H1 (cell line): ENCODE data around the gene SZT2. TPM values are rescaled to one million over a fixed set of nuclear protein-coding genes. Genes with fewer than 3 reads are reported as not detected.

Experiments used
- CHD2 ChIP-seq: IDR thresholded peaks from 2 replicates; pipeline ENCODE4 v1.6.1; 2012; ENCODE audit warnings: low read length, improper control_type of control experiment
- CHD7 ChIP-seq: fragments of 300-600 bp; sonication (generic); IDR thresholded peaks from 2 replicates; pipeline ENCODE4 v1.7.1; 2012; ENCODE audit warnings: low read length, moderate library complexity, mild to moderate bottlenecking, inconsistent platforms; ENCODE audit not compliant: insufficient replicate concordance
- HDAC6 ChIP-seq: IDR thresholded peaks from one replicate; pipeline ENCODE4 v1.7.1; 2012; ENCODE audit warnings: low read depth, mild to moderate bottlenecking, inconsistent platforms, low read length, moderate library complexity
- KDM1A ChIP-seq: fragments of 200-600, 300-600 bp; sonication (generic); IDR thresholded peaks from 2 replicates; pipeline ENCODE4 v1.7.1; 2016; ENCODE audit warnings: mild to moderate bottlenecking, low read length, borderline replicate concordance
- NRF1 ChIP-seq: IDR thresholded peaks from 2 replicates; pipeline ENCODE4 v1.6.1; 2011; ENCODE audit warnings: mild to moderate bottlenecking, low read depth, low read length, improper control_type of control experiment
- RAD21 ChIP-seq, 2 experiments: IDR thresholded peaks in 1 of 2; conservative IDR thresholded peaks in 1 of 2; 2 replicates each; pipeline ENCODE4 v1.6.1; 2011; ENCODE audit warnings: low read depth in 2 of 2, low read length in 2 of 2, improper control_type of control experiment in 1 of 2, inconsistent platforms in 1 of 2, mild to moderate bottlenecking in 1 of 2, moderate library complexity in 1 of 2
- SIX5 ChIP-seq: IDR thresholded peaks from 2 replicates; pipeline ENCODE4 v1.6.1; 2011; ENCODE audit warnings: mild to moderate bottlenecking, low read depth, low read length
- polyA plus RNA-seq, 7 experiments: library from polyadenylated mRNA; depleted of rRNA in 3 of 7; stranded (reverse) in 5 of 7; unstranded in 2 of 7; fragments of >200 nt in 5 of 7; fragments of 200-250 nt in 2 of 7; gene quantifications; 1 replicate in 5 of 7; 2 replicates in 1 of 7; 4 replicates in 1 of 7; pipeline versions ENCODE4 v1.2.1 to v1.2.3, GENCODE V29; 2011 to 2013; ENCODE audit warnings: missing spikeins in 2 of 7, mixed read lengths in 2 of 7
- total RNA-seq: library from RNA; stranded (reverse); fragmentation: NEBNext Ultra II Directional; extraction: Animal tissue kit (Norgen Biotek cat#: 25700); gene quantifications from 2 replicates; pipeline ENCODE4 v1.2.1, GENCODE V29; 2021

The SZT2 gene
- total and polyA plus RNA-seq, 2 of the 8 experiments (the other 6 are each of a cell fraction or from before 2014, with no cell fraction given) = 4.7 to 12.9 TPM

- TF ChIP-seq CHD7 = no peak
- no peak for TF ChIP-seq KDM1A
- TF ChIP-seq NRF1 = no peak
- TF ChIP-seq RAD21 (IDR thresholded peaks at IDR 0.05 in 1 of 2, conservative IDR thresholded peaks at IDR 0.05 in 1 of 2; ENCODE audit: low read depth in 2 of 2, low read length in 2 of 2) = no peak
- TF ChIP-seq SIX5 = no peak
- no peak for TF ChIP-seq CHD2
- no peak for TF ChIP-seq HDAC6
These were observed 30.1 kb downstream of the SZT2 start (continued) for GRCh38 chr1:43419627-43420425.
